ENCODE results near the gene ADAM12.
A peak's percentile ranks its signal among the peaks of the same experiment; 100 is the strongest.
"Not testable (repeated sequence)": the region's sequence is repeated elsewhere in the genome, so short reads cannot be mapped to it uniquely, and the experiment has no call there.

ADAM12 gene

DNA sequence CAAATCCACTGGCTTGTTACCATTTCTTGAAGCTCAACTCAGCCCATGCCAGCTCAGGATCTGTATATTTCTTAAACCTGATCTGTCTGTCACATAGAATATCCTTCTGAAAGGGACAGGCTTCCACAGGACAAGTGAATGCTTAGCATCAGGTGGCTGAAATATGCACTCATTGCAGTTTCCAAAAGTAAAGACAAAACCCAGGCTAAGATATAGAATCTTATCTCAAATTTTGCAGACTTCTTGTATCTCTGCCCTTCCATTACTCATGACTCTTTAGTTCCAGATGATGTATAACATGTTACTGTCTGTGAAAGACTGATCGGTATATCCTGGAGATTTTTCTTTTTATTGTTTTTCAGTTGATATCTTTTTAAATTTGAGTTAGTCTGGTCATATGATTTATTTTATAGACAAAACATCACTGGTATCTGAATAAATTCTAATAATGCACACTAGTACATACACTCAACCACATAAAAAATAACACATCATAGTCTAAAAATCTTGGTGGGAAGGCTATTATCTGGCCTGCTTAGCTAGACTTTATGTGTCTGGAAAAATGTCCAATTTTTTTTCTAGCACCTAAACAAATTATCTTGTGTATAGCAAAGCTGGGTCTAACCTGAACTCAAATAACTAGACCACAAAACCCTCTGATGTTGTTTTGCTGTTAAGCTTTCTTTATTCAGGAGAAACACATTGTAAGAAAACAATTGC, 182.6 kb downstream of the ADAM12 start:
- no peak for DNase-seq

DNA sequence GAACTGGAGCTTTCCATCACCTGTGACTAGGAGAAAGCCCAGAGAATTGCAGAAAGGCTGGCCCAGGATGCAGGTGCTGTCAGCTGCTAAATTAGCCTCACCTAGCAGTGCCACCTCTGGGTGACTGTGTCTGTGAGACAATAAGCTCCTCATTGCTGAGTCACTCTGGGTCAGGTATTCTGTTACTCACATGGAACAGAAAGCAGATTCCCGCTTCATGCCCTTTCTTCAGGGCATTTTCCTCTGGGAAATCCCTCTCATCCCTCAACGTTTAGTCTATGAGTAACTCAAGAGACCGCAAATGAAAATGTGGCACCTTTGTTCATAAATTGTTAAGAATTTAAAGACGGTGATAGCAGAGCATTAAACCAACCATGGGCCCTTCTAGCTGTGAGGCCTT, 184.0 kb downstream of the ADAM12 start:
- DNase-seq: no peak

DNA sequence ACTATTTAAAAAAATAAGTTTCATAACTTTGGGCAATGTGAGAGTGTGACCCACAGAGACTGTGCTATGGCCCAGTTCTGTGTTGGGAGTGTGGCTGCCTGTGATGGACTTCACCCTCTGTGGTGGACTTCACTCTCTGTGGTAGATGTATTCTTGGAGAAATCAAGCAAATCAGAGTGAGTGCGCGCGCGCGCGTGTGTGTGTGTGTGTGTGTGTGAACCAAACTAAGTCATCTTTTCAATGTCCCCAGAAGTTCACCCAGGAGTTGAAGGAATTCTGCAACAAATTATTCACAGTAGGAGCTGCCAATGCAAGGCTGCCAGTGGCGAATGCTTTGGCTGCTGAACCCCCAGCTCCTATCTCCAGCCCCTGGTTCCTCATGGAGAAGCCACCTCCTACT, 184.5 kb downstream of the ADAM12 start:
- no peak for DNase-seq

DNA sequence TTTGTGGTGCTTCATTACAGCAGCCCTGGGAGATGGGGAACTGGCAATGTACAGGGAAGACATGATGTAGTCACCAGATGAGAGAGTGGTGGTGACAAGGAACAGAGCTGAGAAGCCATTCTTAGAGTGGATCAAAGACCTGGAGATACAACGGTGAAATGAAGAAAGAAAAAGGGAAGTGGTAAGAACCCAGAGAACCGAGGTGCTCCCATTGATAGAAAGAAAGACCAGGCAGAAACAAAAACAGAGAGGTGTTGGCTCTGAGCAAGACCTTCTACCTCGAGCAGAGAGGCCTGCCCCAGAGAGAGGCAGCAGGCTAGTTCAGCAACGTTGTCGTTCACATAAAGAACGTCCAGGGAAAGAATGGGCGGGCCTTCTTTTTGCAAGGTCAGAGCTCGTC, 186.7 kb downstream of the ADAM12 start:
- no peak for DNase-seq

DNA sequence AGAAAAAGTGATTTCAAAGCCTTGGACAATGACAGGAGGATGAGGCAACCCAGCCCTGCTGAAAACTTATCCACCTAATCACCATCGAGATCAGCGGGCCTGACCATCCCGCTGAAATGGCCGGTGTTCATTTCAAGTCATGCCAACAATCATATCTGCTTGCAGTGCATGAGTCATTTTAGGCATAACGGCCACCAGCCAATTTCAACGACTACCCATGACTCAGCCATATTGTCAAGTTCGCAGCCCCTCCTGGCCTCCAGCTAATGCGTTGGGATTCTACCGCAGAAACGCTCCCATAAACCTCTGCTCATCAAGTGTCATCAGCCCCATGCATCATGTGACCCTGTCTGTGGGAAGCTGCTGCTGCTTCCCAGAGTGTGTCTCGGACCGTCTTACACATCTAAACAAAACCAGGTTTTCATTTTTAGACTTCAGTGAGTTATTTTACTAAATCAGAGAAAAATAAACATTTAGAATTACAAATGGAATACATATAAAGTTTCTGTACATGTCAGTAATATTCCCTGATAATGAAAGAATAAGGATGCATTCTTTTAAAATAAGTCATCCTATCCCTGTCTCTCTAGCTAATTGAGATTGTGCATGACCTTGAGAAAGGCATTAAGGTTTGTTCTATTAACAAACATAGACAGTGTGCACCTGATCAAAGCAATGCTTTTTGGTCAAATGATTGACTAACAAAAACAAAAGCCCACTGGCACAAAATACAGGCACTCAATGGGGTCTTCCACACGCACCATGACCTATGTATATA, 188.9 kb downstream of the ADAM12 start:
- no peak for DNase-seq

DNA sequence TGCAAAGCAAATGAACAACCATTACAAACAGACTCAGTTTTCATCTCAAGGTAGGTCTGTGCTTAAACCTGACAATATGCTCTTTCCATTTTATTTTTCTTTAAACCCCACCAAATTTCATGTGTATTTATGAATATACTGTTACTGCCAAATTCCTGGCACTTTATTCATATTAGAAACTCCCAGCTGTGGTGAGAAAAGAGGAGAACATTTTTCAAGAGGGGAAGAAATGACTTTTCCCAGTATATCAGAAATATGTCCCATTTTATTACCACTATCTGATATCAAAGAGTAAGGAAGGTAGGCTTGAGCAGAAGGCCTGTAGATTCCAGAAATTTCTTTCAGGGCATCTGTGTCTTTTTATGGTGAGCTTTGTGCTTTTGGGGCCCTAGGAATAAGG, 189.6 kb downstream of the ADAM12 start:
- no peak for DNase-seq

DNA sequence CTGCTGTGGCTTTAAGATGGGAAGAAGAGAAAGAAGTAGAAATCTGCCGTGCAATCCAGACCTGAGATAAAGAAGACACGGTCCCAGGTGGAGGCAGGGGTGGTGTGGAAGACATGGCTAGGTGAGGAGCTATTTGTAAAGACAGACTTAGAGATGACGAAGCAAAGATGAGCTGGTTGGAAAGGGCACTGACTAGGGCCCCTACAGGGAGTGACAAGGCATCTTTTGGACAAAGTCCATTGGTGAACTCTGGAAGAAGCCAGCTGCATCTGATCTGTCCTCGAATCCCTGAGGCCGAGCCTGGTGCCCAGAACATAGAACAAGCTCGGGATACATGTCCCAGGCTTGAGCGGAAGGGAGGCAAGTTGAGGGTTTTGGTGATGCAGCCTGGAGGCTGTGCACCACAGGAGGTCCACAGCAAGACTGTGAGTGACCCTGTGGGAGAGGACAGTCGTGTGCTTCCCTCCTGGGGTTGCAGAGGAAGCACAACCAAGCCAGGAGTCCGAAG, 191.2 kb downstream of the ADAM12 start:
- DNase-seq: no peak

DNA sequence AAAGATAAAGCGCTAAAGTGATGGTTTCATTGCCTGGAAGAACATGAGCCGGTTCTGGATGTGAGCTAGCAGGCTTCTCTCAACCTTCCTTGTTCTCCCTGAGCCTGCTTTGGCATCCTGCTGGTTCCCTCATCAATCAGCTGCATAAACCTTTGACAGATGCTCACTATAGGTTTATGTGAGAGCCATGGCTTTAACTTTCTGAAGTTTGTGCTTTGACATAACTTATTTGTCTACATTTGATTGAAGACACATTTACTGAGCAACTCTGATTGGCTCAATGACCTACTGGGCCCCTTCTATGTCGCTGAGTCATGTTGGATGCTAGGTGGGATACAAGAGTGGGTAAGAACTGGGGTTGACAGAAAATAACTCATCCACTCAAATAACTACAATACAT, 192.0 kb downstream of the ADAM12 start:
- DNase-seq: no peak

DNA sequence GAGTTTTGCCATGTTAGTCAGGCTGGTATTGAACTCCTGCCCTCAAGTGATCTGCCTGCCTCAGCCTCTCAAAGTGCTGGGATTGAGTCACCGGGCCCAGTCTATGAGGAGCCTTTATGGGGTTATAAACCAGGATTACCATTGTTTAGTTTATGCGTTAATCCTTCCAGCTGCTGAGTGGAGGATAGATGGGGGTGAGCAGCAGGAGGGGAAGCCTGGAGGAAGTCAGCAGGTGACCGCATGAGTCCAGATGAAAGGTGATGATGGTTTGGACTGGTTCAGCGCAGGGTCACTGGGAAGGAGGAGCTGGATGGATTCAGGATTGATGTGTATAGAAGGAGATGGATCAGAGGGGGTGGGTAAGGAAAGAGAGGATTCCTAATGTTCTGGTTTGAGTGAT, 197.1 kb downstream of the ADAM12 start:
- DNase-seq: no peak

DNA sequence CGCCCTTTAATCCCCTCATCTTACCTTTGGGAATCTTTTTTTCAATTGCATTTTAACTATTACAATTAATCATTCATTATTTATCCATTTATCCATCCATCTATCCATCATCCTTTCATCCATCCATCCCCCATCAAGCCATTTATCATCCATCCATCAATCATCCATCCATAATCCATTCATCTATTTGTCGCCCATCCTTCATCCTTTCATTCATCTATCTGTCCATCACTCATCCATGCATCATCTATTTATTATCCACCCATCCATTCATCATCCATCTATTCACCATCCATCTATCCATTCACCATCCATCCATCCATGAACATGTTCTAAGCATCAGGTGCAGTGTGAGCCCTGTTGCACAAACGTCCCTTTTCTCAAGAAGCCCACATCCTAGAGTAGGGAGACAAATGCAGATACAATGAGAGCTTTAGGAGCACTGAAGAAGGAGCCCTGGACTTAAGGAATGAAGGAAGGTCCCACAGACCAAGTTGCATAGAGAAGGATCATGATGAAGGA, 199.5 kb downstream of the ADAM12 start:
- no peak for DNase-seq

DNA sequence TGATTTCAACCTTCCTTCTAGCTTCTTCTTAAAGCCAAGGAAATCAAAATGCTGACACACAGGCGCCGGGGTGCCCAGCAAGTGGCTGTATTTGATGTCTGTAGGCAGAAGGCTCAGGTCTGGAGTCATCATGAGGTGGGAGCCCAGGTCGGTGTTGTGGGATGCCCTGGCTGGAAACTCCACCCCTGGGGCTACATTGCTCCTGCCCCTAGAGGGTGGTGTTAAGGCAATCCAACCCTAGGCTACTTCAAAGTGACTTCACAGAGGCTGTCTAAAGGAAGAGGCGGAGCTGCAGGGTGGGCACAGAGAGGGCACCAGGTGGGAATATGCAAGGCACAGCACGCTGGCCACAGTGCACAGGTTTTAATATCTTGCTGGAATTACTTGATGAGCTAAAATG, 200.9 kb downstream of the ADAM12 start:
- DNase-seq: no peak

DNA sequence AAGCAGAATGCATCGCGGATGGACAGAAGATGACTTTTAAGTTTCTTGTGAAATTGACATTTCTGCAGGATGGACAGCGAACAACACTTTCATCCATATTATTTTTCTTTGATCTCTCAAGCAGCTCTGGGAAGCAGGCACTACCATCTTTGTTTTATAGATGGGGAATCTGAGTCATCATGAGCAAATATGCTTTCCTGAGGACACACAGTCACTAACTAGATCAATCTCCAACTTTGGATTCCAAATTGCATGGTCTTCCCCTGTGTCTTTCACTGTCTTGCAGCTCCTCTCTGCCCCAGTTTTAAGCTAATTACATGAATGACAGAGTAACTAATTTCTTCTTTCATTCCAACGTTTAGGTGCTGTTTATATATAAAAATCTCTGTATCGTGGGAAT, 201.5 kb downstream of the ADAM12 start:
- DNase-seq: no peak

DNA sequence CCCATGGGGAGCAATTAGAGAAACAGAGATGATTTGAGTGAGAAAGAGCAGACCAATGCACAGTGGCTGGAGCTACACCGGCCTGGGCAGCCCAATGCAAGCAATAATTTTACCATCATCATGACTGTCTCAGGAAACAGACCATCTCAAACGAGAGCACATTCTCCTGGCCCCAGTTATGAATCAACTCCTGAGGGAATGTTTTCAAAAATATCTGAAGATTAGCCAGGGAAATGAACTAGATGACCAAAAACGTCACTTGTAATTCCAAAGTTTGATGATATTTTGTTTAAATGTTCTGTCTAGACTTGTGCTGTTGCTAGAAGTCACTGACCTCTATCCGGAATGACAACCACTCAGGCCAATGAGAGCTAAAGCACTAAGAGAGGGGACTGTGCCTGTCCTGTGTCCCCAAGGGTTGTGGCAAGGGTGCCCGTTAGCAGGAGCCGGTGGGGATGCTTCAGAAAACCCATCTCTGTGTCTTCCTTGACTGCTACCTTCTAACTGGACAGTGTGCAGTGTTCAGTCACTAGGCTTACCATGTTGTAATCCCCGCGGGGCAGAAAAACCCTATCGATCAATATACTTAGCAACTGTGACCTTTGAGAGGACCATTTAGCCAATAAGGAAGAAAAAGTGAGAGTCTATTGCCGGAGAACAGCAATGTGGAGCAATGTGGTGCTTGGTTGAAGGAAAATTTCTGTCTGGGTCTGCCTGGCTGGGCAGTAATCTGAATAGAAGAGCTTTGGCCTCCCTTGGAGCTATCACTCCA, 202.4 kb downstream of the ADAM12 start:
- no peak for DNase-seq

DNA sequence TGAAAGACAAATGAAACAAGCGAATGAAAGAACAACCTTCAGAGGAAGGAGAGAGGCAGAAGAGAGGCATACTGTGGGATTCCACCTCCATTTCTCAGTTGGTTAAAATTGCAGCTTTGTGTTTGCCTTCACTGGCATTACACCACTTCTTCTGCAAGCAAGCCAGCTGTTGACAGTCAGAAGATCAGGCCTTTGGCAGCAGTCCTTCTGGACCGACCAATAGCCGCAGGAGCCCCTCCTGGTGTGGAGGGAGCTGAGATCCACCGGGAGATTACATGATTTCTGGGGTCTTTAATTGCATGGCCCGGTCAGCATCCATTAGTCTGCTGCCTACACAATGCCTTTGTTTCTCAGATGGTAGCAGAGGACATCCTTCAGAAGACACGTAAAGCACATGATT, 206.7 kb downstream of the ADAM12 start:
- no peak for DNase-seq

DNA sequence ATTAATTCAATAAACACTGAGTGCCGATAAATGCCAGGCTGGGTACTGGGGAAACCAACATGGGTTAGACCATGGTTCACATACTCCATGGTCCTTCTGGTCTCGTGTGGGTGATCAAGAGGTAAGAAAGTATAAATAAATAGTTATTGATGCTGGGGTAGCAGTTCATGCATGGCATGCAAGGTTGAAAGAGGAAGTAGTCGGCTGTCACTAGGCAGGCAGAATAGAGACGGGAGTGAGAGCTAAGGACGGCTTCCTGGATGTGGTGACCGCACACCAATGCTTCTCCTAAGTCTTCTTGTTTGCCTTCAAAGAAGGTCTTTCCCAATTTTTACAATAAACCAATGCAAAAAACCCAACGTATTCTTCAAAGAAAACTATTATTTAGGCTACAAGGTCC, 208.6 kb downstream of the ADAM12 start:
- no peak for DNase-seq

DNA sequence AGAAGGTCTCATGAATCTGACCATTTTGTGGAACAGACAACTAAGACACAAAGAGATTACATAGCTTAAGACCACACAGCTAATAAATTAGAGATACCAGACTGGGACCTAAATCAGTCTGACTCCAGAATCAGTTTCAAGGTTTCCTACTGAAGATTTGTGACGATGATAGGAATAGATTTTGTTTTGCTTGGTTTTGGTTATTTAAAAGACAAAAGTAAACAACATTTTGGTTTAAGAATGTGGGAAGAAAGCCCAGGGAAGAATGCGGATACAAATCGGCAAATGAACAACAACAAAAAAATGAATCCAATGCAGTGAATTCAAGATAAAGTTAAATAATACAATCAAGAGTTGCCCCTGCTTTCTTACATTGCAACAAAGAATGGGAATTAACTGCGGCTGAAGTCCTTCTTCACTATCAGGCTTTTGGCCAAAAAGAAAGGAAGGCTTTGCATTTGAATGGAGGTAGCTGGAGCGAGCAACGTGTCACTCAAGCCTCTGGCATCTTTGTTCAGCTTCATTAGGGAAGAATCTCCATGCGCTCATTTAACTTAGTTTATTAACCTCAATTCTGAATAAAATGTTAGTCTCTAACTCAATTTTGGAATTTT, 210.8 kb downstream of the ADAM12 start:
- no peak for DNase-seq

DNA sequence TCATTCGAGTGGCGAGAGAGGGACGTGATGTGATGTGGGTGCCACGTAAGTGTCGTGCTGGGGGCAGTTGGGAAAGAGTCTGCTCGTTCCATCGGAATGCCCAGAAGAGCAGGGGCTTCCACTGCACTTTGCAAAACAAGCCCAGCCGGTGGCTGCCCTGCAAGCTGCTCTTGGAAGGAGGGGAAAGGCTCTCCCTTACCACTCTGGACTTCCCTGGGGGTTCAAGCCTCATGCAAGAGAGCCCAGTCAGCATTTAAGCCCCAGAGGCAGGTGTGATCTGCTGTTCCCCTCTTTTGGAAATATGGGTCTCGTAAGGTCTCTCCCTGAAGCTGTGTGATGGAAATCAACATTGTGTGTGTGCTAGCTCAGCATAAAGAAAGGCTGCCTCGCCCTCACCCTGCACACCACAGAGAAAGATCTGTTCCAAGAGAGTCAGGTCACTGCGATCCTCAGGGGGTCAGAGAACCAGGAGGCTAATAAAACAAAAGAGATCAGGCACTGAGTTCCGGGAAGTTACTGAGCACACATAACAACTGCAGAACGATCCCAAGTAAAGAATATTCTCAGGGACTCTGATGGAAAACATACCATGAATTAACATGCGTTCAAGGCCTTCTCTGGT, 212.5 kb downstream of the ADAM12 start:
- no peak for DNase-seq

DNA sequence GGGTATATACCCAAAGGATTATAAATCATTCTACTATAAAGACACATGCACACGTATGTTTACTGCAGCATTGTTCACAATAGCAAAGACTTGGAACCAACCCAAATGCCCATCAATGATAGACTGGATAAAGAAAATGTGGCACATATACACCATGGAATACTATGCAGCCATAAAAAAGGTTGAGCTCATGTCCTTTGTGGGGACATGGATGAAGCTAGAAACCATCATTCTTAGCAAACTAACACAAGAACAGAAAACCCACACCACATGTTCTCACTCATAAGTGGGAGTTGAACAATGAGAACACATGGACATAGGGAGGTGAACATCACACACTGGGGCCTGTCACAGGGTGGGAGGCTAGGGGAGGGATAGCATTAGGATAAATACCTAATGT, 215.5 kb downstream of the ADAM12 start:
- DNase-seq: not testable (repeated sequence)

DNA sequence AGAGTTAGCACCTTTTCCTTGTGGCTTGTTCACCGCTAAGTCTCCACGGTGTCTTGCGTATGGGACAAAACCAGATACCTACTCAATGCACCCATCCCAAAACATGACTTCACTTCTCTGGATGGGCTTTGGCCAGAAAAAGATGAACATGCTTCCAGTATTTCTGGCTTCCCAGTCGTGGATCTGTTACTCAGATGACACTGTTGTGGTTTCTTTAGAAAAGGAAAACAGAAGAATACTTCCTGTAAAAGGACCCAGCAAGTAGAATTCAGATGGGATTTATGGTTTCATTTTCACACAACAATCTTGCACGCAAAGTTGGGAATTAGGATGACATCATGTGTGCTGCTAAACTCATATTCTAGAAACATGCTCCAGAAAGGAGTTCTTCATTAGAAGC, 216.7 kb downstream of the ADAM12 start:
- DNase-seq: no peak

DNA sequence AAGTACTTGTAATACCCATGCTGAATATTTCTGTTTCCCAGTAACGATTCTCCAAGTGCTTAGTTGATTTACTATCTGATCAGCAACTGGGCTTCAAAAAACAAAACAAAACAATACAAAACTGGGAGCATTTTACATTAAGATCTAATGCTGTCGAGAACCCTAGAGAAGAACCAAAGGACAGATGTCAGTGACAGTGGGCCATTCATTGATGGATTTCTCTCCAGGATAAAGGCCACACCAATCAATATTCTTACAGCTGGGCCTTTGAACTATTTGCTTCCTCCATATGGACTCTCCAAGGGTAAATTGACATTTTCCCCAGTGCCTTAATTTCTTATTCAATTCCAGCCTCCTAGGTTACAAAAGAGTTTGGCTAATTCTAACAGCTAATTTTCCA, 217.5 kb downstream of the ADAM12 start:
- no peak for DNase-seq

DNA sequence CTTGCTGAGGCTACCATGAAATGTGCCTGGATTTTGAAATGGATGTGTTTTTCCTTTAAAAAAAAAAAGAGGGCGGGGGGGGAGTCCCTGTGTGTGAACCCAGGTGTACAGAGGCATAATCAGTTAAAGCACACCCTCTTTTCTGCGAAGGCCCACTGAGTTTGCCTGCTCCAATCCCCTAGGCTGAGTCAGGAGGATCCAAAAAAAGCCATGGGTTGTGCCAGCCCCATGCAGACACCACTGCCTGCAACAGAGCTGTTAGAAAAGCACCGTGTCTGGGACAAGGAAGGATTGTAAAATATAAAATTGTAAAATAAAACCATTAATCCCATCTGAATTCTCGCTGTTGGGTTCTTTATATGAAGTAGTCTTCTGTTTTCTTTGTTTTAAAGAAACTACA, 217.9 kb downstream of the ADAM12 start:
- no peak for DNase-seq

DNA sequence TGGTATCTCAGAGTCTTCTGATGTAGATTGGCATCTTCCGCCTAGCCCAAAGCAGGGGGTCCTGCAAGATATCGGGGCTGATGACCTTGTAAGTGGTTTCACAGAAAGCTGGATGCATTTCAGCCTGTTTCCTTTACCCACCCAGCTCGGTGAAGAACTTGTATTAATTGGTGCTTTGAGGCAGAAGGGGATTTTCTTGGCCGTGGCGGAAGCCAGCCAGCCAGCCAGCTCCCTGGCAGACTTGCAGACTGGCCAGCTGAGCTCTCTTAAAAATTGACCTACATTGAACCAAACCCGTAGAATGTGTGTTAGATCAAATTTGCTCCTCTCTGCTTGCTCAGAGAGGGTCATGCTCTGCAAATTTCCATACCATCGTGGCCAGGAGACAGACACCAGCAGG, 218.4 kb downstream of the ADAM12 start:
- DNase-seq: peak; percentile 64

DNA sequence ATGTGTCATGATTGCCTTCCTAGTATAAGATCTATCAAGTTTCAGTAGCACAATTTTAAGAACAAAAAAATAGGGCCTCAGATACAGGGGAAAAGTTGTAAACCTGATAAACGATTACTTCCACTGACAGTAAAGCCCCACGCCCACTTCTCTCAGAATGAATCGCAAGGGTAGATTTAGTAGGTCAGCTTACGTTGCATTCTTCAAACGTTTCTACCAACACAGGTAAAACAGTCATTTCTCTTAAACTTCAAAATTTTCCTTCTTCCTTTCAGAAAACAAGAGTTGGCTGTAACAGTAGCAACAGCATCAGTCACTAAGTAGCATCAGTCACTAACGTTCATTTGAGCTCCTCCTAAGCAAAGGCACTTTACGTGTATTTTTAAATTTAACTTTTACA, 221.5 kb downstream of the ADAM12 start:
- no peak for DNase-seq
